ENCODE measurements around the gene MYO1E. TPM values are rescaled to one million over a fixed set of nuclear protein-coding genes. Genes with fewer than 3 reads are reported as not detected.
A peak's percentile ranks its signal among the peaks of the same experiment; 100 is the strongest.

MYO1E gene
- total RNA-seq, 1 donor from 2014 or later = 84.6 TPM

- Mint-ChIP-seq H3K36me3 (ENCODE audit: unreplicated experiment) (no peaks in the 10 kb centered on the region), H3K4me3 (ENCODE audit: unreplicated experiment) (no peak overlapping the region), H3K27me3 (ENCODE audit: unreplicated experiment) (no peaks in the 10 kb centered on the region), H3K4me1 (ENCODE audit: unreplicated experiment) (peaks cover 45% of the 10 kb centered on the region), H3K9me3 (ENCODE audit: unreplicated experiment) (no peaks in the 10 kb centered on the region), H3K27ac (ENCODE audit: unreplicated experiment) (peak overlapping the region; percentile 49)
- no peak for DNase-seq (ENCODE audit: extremely low spot score, unreplicated experiment)
- no peak for TF ChIP-seq CTCF (IDR thresholded peaks at IDR 0.05)
Observed at GRCh38 chr15:59329570-59330350, 42.9 kb downstream of the MYO1E start.

GRCh38 chr15:59329091-59329490 lies 43.6 kb downstream of the MYO1E start:
- DNase-seq (ENCODE audit: extremely low spot score, unreplicated experiment) = no peak
- Mint-ChIP-seq H3K27ac (ENCODE audit: unreplicated experiment) (peak overlapping the region; percentile 49), H3K9me3 (ENCODE audit: unreplicated experiment) (no peaks in the 10 kb centered on the region), H3K36me3 (ENCODE audit: unreplicated experiment) (no peaks in the 10 kb centered on the region), H3K4me3 (ENCODE audit: unreplicated experiment) (no peak overlapping the region), H3K27me3 (ENCODE audit: unreplicated experiment) (no peaks in the 10 kb centered on the region), H3K4me1 (ENCODE audit: unreplicated experiment) (peaks cover 43% of the 10 kb centered on the region)
- TF ChIP-seq CTCF (IDR thresholded peaks at IDR 0.05) = no peak

GRCh38 chr15:59327942-59328341 lies 44.7 kb downstream of the MYO1E start:
- H3K4me3 Mint-ChIP-seq (ENCODE audit: unreplicated experiment) = no peak overlapping the region
- DNase-seq (ENCODE audit: extremely low spot score, unreplicated experiment) = no peak
- H3K27ac Mint-ChIP-seq (ENCODE audit: unreplicated experiment) = no peak overlapping the region
- H3K36me3 Mint-ChIP-seq (ENCODE audit: unreplicated experiment) = no peaks in the 10 kb centered on the region
- no peaks in the 10 kb centered on the region for H3K9me3 Mint-ChIP-seq (ENCODE audit: unreplicated experiment)
- TF ChIP-seq CTCF (IDR thresholded peaks at IDR 0.05) = no peak
- no peaks in the 10 kb centered on the region for H3K27me3 Mint-ChIP-seq (ENCODE audit: unreplicated experiment)
- peaks cover 43% of the 10 kb centered on the region for H3K4me1 Mint-ChIP-seq (ENCODE audit: unreplicated experiment)

- Mint-ChIP-seq H3K27me3 (ENCODE audit: unreplicated experiment) (no peaks in the 10 kb centered on the region), H3K27ac (ENCODE audit: unreplicated experiment) (no peak overlapping the region), H3K36me3 (ENCODE audit: unreplicated experiment) (no peaks in the 10 kb centered on the region), H3K4me1 (ENCODE audit: unreplicated experiment) (peaks cover 41% of the 10 kb centered on the region), H3K4me3 (ENCODE audit: unreplicated experiment) (no peak overlapping the region), H3K9me3 (ENCODE audit: unreplicated experiment) (no peaks in the 10 kb centered on the region)
- DNase-seq (ENCODE audit: extremely low spot score, unreplicated experiment) = no peak
- no peak for TF ChIP-seq CTCF (IDR thresholded peaks at IDR 0.05)
Observed at GRCh38 chr15:59326856-59327255, 45.8 kb downstream of the MYO1E start.

- no peaks in the 10 kb centered on the region for H3K4me1 Mint-ChIP-seq (ENCODE audit: unreplicated experiment)
- peaks cover 13% of the 10 kb centered on the region for H3K9me3 Mint-ChIP-seq (ENCODE audit: unreplicated experiment)
- H3K36me3 Mint-ChIP-seq (ENCODE audit: unreplicated experiment) = peaks cover 6% of the 10 kb centered on the region
- H3K27ac Mint-ChIP-seq (ENCODE audit: unreplicated experiment) = no peak overlapping the region
- H3K4me3 Mint-ChIP-seq (ENCODE audit: unreplicated experiment) = no peak overlapping the region
- no peak for TF ChIP-seq CTCF (IDR thresholded peaks at IDR 0.05)
- DNase-seq (ENCODE audit: extremely low spot score, unreplicated experiment) = no peak
- H3K27me3 Mint-ChIP-seq (ENCODE audit: unreplicated experiment) = no peaks in the 10 kb centered on the region
Observed at GRCh38 chr15:59322056-59322759, 50.5 kb downstream of the MYO1E start.
